DND-41 (cell line): ENCODE data around the gene DIPK1C.

Experiments
- ATAC-seq: fragments of 200-7000 bp; cut with Tn5 transposase; 3 replicates; pipeline ENCODE4 v1.9.1; 2021; ENCODE audit warnings: low read depth; ENCODE audit not compliant: insufficient read depth
- DNase-seq: peaks from one replicate; pipeline ENCODE4 v3.0.0-alpha.2; 2020
- H2AFZ ChIP-seq: 2 replicates; pipeline ENCODE4 v1.6.0; 2012; ENCODE audit warnings: low read depth, low read length
- H3K27ac ChIP-seq: 2 replicates; pipeline ENCODE4 v1.5.1; 2012; ENCODE audit warnings: low read length, inconsistent platforms
- H3K27me3 ChIP-seq: fragments of 200-600 bp; sonication (generic); 2 replicates; pipeline ENCODE4 v1.6.0; 2012; ENCODE audit warnings: low read length, mild to moderate bottlenecking, inconsistent platforms; ENCODE audit not compliant: insufficient read depth, poor library complexity
- H3K36me3 ChIP-seq: 2 replicates; pipeline ENCODE4 v1.5.1; 2012; ENCODE audit warnings: low read length, inconsistent platforms; ENCODE audit not compliant: insufficient read depth
- H3K4me1 ChIP-seq: 2 replicates; pipeline ENCODE4 v1.5.1; 2012; ENCODE audit warnings: mild to moderate bottlenecking, low read length; ENCODE audit not compliant: insufficient read depth
- H3K4me2 ChIP-seq: 2 replicates; pipeline ENCODE4 v1.6.0; 2012; ENCODE audit warnings: mild to moderate bottlenecking, moderate library complexity, low read length, inconsistent platforms; ENCODE audit not compliant: insufficient read depth
- H3K4me3 ChIP-seq, 2 experiments: fragments of 200-600 bp in 1 of 2; shearing (Covaris generic) in 1 of 2; 2 replicates each; pipeline ENCODE4 v1.5.1; 2012 to 2016; ENCODE audit warnings: inconsistent platforms in 2 of 2, low read length in 2 of 2, mild to moderate bottlenecking in 2 of 2, low read depth in 1 of 2, moderate library complexity in 1 of 2
- H3K79me2 ChIP-seq: 2 replicates; pipeline ENCODE4 v1.6.0; 2012; ENCODE audit warnings: low read length, inconsistent platforms; ENCODE audit not compliant: insufficient read depth
- H3K9ac ChIP-seq: 2 replicates; pipeline ENCODE4 v1.6.0; 2012; ENCODE audit warnings: low read depth, mild to moderate bottlenecking, inconsistent platforms, low read length, moderate library complexity
- H3K9me3 ChIP-seq: 2 replicates; pipeline ENCODE4 v1.5.1; 2012; ENCODE audit warnings: low read length, moderate library complexity, mild to moderate bottlenecking, inconsistent platforms; ENCODE audit not compliant: insufficient read depth, severe bottlenecking
- H4K20me1 ChIP-seq: 2 replicates; pipeline ENCODE4 v1.6.0; 2012; ENCODE audit warnings: low read length; ENCODE audit not compliant: insufficient read depth
- CTCF ChIP-seq: IDR thresholded peaks from 2 replicates; pipeline ENCODE4 v1.5.1; 2012; ENCODE audit warnings: borderline replicate concordance, low read length, moderate library complexity, mild to moderate bottlenecking; ENCODE audit not compliant: poor library complexity, severe bottlenecking; ENCODE audit errors: extremely low read depth
- EZH2 ChIP-seq: IDR thresholded peaks from 3 replicates; pipeline ENCODE4 v1.6.1; 2012; ENCODE audit warnings: borderline replicate concordance, low read depth, mild to moderate bottlenecking, moderate library complexity, low read length, inconsistent platforms; ENCODE audit not compliant: severe bottlenecking

DIPK1C gene

GRCh38 chr18:74418023-74418422, 39.1 kb downstream of the DIPK1C start:
- no peak overlapping the region for H3K27ac ChIP-seq
- no peak overlapping the region for H3K9ac ChIP-seq
- TF ChIP-seq CTCF (no peak), EZH2 (no peak)
- H3K36me3 ChIP-seq = no peaks in the 10 kb centered on the region
- DNase-seq (no peak), ATAC-seq (no peak)
- no peaks in the 10 kb centered on the region for H3K79me2 ChIP-seq
- H3K4me3 ChIP-seq = no peak overlapping the region
- no peaks in the 10 kb centered on the region for H3K4me1 ChIP-seq
- no peaks in the 10 kb centered on the region for H4K20me1 ChIP-seq
- no peak overlapping the region for H2AFZ ChIP-seq
- no peaks in the 10 kb centered on the region for H3K9me3 ChIP-seq
- H3K27me3 ChIP-seq = peaks cover 2% of the 10 kb centered on the region
- H3K4me2 ChIP-seq = no peak overlapping the region

GRCh38 chr18:74416124-74416523, 41.0 kb downstream of the DIPK1C start:
- no peak for TF ChIP-seq EZH2
- TF ChIP-seq CTCF = no peak
- Histone ChIP-seq H3K36me3 (no peaks in the 10 kb centered on the region), H3K4me1 (no peaks in the 10 kb centered on the region), H4K20me1 (no peaks in the 10 kb centered on the region), H3K4me3 (no peak overlapping the region), H3K9me3 (no peaks in the 10 kb centered on the region), H2AFZ (no peak overlapping the region), H3K9ac (no peak overlapping the region), H3K27me3 (peaks cover 4% of the 10 kb centered on the region), H3K4me2 (no peak overlapping the region), H3K79me2 (no peaks in the 10 kb centered on the region), H3K27ac (no peak overlapping the region)
- DNase-seq (no peak), ATAC-seq (no peak)

GRCh38 chr18:74414953-74415515, 42.1 kb downstream of the DIPK1C start:
- Histone ChIP-seq H3K27ac (no peak overlapping the region), H2AFZ (no peak overlapping the region), H3K79me2 (no peaks in the 10 kb centered on the region), H3K27me3 (peaks cover 4% of the 10 kb centered on the region), H3K9ac (no peak overlapping the region), H3K4me1 (no peaks in the 10 kb centered on the region), H3K36me3 (no peaks in the 10 kb centered on the region), H4K20me1 (no peaks in the 10 kb centered on the region), H3K9me3 (no peaks in the 10 kb centered on the region), H3K4me2 (no peak overlapping the region), H3K4me3 (no peak overlapping the region)
- no peak for DNase-seq
- no peak for ATAC-seq
- TF ChIP-seq EZH2 (no peak), CTCF (no peak)

GRCh38 chr18:74413836-74414235, 43.3 kb downstream of the DIPK1C start:
- no peaks in the 10 kb centered on the region for H3K9me3 ChIP-seq
- no peaks in the 10 kb centered on the region for H3K36me3 ChIP-seq
- H3K27me3 ChIP-seq = peaks cover 4% of the 10 kb centered on the region
- H3K4me1 ChIP-seq = no peaks in the 10 kb centered on the region
- ATAC-seq (no peak), DNase-seq (no peak)
- H3K27ac ChIP-seq = no peak overlapping the region
- no peak overlapping the region for H3K9ac ChIP-seq
- no peak overlapping the region for H2AFZ ChIP-seq
- TF ChIP-seq CTCF (no peak), EZH2 (no peak)
- no peaks in the 10 kb centered on the region for H3K79me2 ChIP-seq
- H3K4me2 ChIP-seq = no peak overlapping the region
- H3K4me3 ChIP-seq = no peak overlapping the region
- no peaks in the 10 kb centered on the region for H4K20me1 ChIP-seq
